ENCODE measurements around the gene HGFAC.

DNA sequence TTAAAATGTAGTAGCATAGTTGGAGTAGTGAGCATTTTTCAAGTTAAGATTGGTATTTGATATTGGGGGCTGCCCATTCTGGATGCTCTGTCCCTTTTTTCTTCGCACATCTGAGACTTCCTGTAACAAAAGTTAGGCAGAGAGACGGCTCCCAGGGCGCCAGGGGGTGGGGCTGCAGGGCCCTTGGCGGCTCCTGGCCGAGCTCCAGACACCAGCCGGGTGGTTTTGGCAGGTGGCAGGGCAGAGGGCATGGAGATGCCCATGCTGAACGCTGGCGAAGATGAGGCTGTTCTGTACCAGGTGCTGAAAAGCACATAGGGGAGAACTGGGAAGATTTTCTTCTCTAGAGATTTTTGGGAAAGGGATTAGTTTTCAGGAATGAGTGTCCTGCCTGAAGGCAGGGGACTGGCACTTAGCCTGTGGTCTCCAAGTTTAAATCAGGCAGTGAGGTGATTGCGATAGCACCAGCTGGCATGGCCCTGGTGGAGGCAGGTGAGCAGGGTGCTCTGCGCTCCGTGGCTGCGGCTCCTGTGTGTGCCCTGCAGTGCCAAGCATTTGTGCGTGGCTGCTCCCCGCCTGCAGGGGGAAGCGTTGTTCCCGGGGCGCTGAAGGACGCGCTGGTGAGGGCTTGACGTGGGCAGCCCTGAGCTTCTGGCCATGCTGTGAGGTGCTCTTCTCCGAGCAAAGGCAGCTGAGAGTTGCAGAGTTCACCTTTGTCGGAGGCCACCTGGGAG is 23.6 kb upstream of the HGFAC start:
- TF ChIP-seq POLR2A (IDR thresholded peaks at IDR 0.05; ENCODE audit: low read depth, low read length): no peak
- TF ChIP-seq POLR2AphosphoS5 (IDR thresholded peaks at IDR 0.05; ENCODE audit: low read depth, low read length): no peak

Data from GM12891 (cell line).